GM19467 (cell line): ENCODE results near the gene CPNE9.

Source experiments
- ATAC-seq: cut with Tn5 transposase; IDR thresholded peaks from one replicate; pipeline ENCODE4 v1.9.1; 2021; ENCODE audit warnings: mild to moderate bottlenecking, moderate library complexity; ENCODE audit not compliant: unreplicated experiment

CPNE9 gene

GRCh38 chr3:9743548-9743947 lies 39.9 kb downstream of the CPNE9 start:
- ATAC-seq, result no peak

- ATAC-seq, result no peak
These were observed 40.5 kb downstream of the CPNE9 start for GRCh38 chr3:9744162-9744561.

- ATAC-seq, result no peak
These were observed 41.9 kb downstream of the CPNE9 start for GRCh38 chr3:9745521-9745920.

DNA sequence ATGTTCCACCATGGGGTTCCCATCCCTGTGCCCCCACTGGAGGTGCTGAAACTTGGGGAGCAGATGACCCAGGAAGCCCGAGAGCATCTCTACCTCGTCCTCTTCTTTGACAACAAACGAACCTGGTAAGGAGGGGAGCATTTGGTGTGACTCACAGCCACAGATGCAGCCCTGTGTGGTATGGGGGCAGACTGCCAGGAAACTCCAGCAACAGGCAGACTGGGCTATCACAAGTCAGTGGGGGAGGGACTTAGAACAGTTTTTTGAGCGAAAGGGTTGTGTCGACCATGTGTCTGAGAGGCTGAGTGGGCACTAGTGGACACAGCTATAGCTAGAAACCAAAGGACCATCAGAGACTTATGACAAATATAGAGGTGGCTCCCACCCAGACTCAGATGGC lies 42.7 kb downstream of the CPNE9 start:
- no peak for ATAC-seq

GRCh38 chr3:9747267-9747666 lies 43.6 kb downstream of the CPNE9 start:
- no peak for ATAC-seq

DNA sequence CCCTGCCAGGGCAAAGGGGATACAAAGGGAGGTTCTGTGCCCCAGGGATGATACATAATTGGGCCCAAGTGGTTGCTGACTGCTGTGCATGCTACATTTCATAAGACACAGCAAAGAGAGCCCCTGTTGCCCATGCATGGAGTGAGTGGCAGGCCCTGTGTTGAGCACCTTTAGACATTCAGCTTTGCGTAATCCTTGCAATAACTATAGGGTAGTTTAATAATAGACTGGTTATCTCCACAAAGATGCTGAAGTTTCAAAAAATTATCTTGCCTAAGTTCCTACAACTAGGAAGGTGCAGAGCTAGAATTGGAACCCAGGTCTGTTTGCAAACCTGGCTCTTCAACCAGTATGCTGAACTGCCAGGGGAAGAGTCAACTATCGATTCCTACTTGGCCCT lies 44.4 kb downstream of the CPNE9 start:
- ATAC-seq, result no peak

DNA sequence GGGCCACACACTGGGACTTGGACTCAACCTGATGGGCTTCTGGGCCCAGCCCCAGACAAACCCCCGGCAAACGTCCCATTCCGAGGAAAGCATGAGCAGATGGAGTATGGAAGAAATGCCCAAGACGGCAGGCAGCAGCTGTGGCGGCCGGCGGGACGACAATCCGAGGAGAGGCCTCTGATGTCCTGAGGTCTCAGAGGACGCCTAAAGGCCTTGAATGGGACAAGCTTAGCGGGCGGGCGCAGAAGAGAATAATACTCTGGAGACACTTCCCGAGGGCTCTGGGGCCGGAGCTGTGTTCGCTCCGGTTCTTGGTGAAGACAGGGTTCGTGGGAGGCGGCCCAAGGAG lies 45.6 kb downstream of the CPNE9 start:
- ATAC-seq, result no peak

GRCh38 chr3:9749645-9750555 lies 46.3 kb downstream of the CPNE9 start, which contains the start of gene OGG1:
OGG1 (plus strand) TSS chr3:9749952; CDS start chr3:9750287, 335 bp downstream.
- peak; percentile 86 for ATAC-seq

DNA sequence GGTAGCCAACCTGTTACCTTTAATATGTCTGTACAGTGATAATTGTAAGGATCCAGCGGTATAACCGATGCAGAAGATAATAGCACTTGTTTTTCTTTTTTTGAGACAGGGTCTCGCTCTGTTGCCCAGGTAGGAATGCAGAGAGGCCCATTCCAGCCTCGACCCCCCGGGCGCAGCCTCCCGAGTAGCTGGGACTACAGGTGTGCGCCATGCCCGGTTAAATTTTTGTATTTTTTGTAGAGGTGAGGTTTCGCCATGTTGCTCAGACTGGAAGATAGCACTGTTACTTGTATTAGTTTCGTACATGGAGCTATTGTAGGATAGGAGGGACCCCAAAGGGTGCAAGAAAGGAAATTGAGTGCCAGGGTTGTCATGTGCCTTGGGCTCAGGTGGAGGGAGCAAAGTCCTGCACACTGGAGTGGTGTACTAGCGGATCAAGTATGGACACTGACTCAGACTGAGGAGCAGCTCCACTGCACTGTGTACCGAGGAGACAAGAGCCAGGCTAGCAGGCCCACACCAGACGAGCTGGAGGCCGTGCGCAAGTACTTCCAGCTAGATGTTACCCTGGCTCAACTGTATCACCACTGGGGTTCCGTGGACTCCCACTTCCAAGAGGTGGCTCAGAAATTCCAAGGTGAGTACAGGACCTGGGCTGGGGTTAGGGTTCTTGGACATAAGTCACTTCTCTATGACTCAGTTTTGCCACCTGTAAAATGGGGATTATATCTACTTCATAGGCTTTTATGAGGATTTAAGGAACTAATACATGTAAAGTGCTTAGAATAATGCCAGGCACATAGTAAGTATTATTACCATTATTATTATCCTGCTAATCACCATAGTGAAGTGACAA lies 47.2 kb downstream of the CPNE9 start:
- ATAC-seq, result no peak

DNA sequence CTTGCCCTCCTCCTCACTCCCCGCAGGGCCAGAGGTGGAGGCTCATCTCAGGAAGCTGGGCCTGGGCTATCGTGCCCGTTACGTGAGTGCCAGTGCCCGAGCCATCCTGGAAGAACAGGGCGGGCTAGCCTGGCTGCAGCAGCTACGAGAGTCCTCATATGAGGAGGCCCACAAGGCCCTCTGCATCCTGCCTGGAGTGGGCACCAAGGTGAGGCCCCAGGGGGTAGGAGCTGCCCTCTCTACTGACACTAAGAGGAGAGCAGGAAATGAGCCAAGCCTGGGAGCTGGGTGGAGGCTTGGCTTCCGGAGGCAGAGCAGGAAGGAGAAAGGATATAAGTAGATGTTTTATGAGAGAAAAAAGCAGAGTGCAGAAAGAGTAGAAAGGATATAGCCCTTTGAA lies 51.0 kb downstream of the CPNE9 start:
- ATAC-seq, result no peak

DNA sequence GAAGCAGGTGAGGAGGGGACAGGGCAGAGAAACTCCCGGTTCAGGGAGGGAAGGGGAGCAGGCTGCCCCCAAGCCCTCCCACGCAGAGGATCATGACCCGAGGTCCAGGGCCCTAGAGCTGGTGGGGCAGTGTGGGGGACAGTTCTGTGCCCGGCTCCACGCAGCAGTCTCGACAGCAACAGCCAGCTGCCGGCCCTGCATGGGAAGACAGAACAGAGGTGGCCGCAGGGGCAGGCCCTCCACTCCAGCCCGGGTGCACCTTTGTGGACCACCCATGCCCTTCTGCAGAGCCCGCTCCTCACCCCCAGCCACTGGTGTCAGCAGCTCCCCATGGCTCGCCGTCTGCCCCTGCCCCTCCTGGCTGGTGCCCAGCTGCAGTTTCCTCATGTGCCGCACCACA lies 53.8 kb downstream of the CPNE9 start:
- ATAC-seq, result no peak

- no peak for ATAC-seq
These were observed 57.3 kb downstream of the CPNE9 start for GRCh38 chr3:9760779-9761505.

DNA sequence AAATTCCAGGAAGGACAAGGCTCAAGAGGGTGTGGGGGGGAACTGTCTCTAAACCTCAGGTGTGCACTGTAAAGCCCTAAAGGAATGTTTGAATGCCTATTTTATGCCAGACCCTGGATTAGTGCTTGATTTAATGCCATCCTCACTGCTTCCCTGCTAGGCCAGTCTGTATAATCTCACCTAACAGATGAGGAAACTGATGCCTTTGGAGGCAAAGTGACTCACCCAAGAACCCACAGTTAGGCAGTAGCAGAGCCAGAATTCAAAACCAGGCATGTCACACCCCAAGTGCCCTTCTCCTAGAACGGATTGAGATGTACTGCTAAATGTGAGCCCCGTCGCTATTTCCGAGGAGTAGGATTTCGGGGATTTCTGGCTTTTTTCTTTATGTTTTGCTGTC lies 58.3 kb downstream of the CPNE9 start:
- ATAC-seq, result no peak

GRCh38 chr3:9762871-9763270 lies 59.2 kb downstream of the CPNE9 start:
- ATAC-seq, result no peak

- no peak for ATAC-seq
These were observed 62.2 kb downstream of the CPNE9 start for GRCh38 chr3:9765865-9766264.

DNA sequence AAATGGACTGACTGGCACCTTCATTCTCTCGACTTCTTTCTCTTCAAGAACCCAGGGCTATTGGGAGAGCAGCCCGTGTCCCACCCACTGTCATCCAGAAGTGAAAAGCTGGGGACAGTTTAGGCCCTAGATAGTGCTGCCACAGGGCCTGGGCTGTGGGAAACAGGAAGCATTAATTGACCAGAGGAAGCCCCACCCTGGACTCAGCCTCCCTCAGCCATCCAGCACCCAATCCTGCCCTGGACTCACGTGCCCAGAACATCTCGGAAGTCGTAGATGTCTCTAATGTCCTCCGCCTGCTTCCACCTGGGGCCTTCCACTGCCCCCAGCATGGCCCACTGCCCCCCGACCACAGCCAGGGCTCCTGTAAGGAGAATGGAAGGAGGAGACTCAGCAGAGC lies 63.8 kb downstream of the CPNE9 start:
- no peak for ATAC-seq

DNA sequence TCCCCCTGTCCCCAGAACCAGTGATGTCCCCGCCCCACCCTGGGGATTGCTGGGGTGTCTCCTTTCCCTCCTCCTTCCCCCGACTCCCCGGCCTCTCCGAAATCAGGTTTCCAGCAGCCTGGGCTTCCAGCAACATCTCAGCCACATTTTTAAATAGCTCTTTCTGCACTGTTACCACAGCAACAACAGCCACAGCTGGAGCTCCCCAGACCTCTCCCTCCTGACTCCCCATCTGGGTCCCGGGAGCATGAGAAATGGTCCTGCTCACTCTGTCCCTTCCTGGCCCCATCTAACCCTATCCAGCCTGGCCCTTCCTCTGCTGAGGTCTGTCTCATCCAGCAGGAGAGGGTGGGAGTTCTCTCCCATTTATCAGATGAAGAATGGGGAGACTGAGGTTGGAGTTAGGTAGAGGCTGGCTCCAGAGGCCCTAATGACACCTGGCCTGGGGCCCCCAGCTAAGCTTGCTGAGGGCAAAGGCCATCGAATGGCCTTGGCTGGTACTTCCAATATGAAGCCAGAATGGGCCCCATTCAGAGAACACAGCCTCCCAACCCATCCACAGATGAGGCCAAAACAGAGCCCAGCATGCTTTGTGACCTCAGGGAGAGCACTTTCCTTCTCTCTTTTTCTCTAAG lies 64.6 kb downstream of the CPNE9 start:
- no peak for ATAC-seq

DNA sequence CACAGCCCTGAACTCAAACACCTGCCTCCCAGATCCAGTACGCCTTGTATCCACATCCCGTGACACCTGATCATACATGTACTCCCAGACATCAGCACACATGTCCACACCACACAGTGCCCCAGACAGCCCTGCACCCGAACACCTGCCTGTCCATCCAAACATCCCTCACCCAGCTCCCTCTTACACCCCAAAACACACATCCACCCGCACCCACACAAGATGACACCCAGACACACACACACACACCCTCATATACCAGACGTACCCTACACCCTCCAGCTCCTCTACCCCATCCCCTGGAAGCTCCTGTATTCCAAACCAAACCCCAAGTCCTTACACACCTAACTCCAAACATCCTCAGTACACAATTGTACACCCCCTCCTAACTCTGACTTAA lies 65.4 kb downstream of the CPNE9 start:
- ATAC-seq, result no peak

- ATAC-seq, result peak; percentile 48
These were observed 66.0 kb downstream of the CPNE9 start, which contains the start of gene CAMK1 for GRCh38 chr3:9769426-9770275. CAMK1 (minus strand) TSS chr3:9769947; CDS start chr3:9767749, 2,198 bp downstream.
